Activated naive CD8-positive, alpha-beta T cell treated with anti-CD3 and anti-CD28 coated beads for 36 hours (primary cell): Measurements from ENCODE around the gene HEATR9. TPM values are rescaled to one million over a fixed set of nuclear protein-coding genes. Genes with fewer than 3 reads are reported as not detected.
A peak's percentile ranks its signal among the peaks of the same experiment; 100 is the strongest.

Source experiments
- DNase-seq: peaks from one replicate; pipeline ENCODE4 v3.0.0; 2021
- H3K27ac Mint-ChIP-seq: one replicate; pipeline ENCODE4 v1.8.0; 2022; ENCODE audit warnings: mild to moderate bottlenecking, moderate library complexity, mixed read lengths
- H3K27me3 Mint-ChIP-seq: one replicate; pipeline ENCODE4 v1.8.0; 2022; ENCODE audit warnings: mild to moderate bottlenecking, mixed read lengths
- H3K36me3 Mint-ChIP-seq: one replicate; pipeline ENCODE4 v1.8.0; 2021; ENCODE audit warnings: mild to moderate bottlenecking, mixed read lengths
- H3K4me1 Mint-ChIP-seq: one replicate; pipeline ENCODE4 v1.8.0; 2021; ENCODE audit warnings: mixed read lengths
- H3K4me3 Mint-ChIP-seq: one replicate; pipeline ENCODE4 v1.8.0; 2022; ENCODE audit warnings: mild to moderate bottlenecking, moderate library complexity, mixed read lengths
- H3K9me3 Mint-ChIP-seq: one replicate; pipeline ENCODE4 v1.8.0; 2022; ENCODE audit warnings: mixed read lengths
- total RNA-seq, 2 experiments: library from RNA; stranded (reverse); gene quantifications; one replicate each; pipeline ENCODE4 v1.2.3, GENCODE V29; 2021

HEATR9 gene
- total RNA-seq, 2 experiments from 2014 or later: 0.18 TPM; not detected in 1

- Mint-ChIP-seq H3K9me3 (no peaks in the 10 kb centered on the region), H3K27me3 (no peaks in the 10 kb centered on the region), H3K27ac (peak within 1 kb of the TSS; percentile 93), H3K4me3 (peak within 1 kb of the TSS; percentile 71), H3K36me3 (peaks cover 4% of the 10 kb centered on the region), H3K4me1 (peaks cover 49% of the 10 kb centered on the region)
- DNase-seq: peak; percentile 64
These were observed 11.3 kb upstream of the HEATR9 start, which contains the start of gene CCL5 for GRCh38 chr17:35879773-35880654. Gene CCL5, minus strand, starts transcription at chr17:35880360.

GRCh38 chr17:35878361-35878760, 9.7 kb upstream of the HEATR9 start:
- Mint-ChIP-seq H3K36me3 (peaks cover 4% of the 10 kb centered on the region), H3K4me1 (peaks cover 51% of the 10 kb centered on the region), H3K27me3 (no peaks in the 10 kb centered on the region), H3K9me3 (no peaks in the 10 kb centered on the region), H3K4me3 (peak overlapping the region; percentile 58), H3K27ac (peak overlapping the region; percentile 93)
- no peak for DNase-seq

- Mint-ChIP-seq H3K4me1 (peaks cover 51% of the 10 kb centered on the region), H3K9me3 (no peaks in the 10 kb centered on the region)
These were observed 8.8 kb upstream of the HEATR9 start for GRCh38 chr17:35877345-35878029.

GRCh38 chr17:35876534-35876933, 7.8 kb upstream of the HEATR9 start:
- Mint-ChIP-seq H3K36me3 (peaks cover 7% of the 10 kb centered on the region), H3K9me3 (no peaks in the 10 kb centered on the region), H3K4me3 (no peak overlapping the region), H3K27ac (peak overlapping the region; percentile 11), H3K4me1 (peaks cover 56% of the 10 kb centered on the region), H3K27me3 (no peaks in the 10 kb centered on the region)
- no peak for DNase-seq

More at GRCh38 chr17:35877345-35878029, 8.8 kb upstream of the HEATR9 start:
- no peak overlapping the region for H3K27ac Mint-ChIP-seq
- H3K27me3 Mint-ChIP-seq: no peaks in the 10 kb centered on the region
- H3K36me3 Mint-ChIP-seq: peaks cover 4% of the 10 kb centered on the region
- DNase-seq: no peak
- no peak overlapping the region for H3K4me3 Mint-ChIP-seq

GRCh38 chr17:35875800-35876139, 7.1 kb upstream of the HEATR9 start:
- Mint-ChIP-seq H3K27ac (peak overlapping the region; percentile 69), H3K36me3 (peaks cover 7% of the 10 kb centered on the region), H3K4me1 (peaks cover 57% of the 10 kb centered on the region), H3K9me3 (no peaks in the 10 kb centered on the region), H3K4me3 (peak overlapping the region; percentile 19), H3K27me3 (no peaks in the 10 kb centered on the region)
- DNase-seq: no peak

- Mint-ChIP-seq H3K4me3 (peak overlapping the region; percentile 19), H3K36me3 (peaks cover 7% of the 10 kb centered on the region), H3K9me3 (no peaks in the 10 kb centered on the region), H3K27me3 (no peaks in the 10 kb centered on the region), H3K27ac (peak overlapping the region; percentile 69), H3K4me1 (peaks cover 51% of the 10 kb centered on the region)
- DNase-seq: no peak
These were observed 6.5 kb upstream of the HEATR9 start for GRCh38 chr17:35875072-35875799.

- Mint-ChIP-seq H3K4me1 (peaks cover 33% of the 10 kb centered on the region), H3K9me3 (no peaks in the 10 kb centered on the region), H3K4me3 (no peak overlapping the region), H3K36me3 (peaks cover 4% of the 10 kb centered on the region), H3K27me3 (no peaks in the 10 kb centered on the region), H3K27ac (peak overlapping the region; percentile 26)
- DNase-seq: no peak
These were observed 3.7 kb upstream of the HEATR9 start for GRCh38 chr17:35872196-35872980.

GRCh38 chr17:35870906-35871819, 2.5 kb upstream of the HEATR9 start:
- peaks cover 29% of the 10 kb centered on the region for H3K4me1 Mint-ChIP-seq
- peak; percentile 14 for DNase-seq
- H3K27ac Mint-ChIP-seq: peak overlapping the region; percentile 14
- H3K27me3 Mint-ChIP-seq: no peaks in the 10 kb centered on the region
- peaks cover 5% of the 10 kb centered on the region for H3K36me3 Mint-ChIP-seq
- H3K4me3 Mint-ChIP-seq: no peak overlapping the region
- H3K9me3 Mint-ChIP-seq: no peaks in the 10 kb centered on the region

GRCh38 chr17:35867574-35867973, 1.1 kb downstream of the HEATR9 start:
- Mint-ChIP-seq H3K36me3 (peaks cover 5% of the 10 kb centered on the region), H3K4me3 (no peak overlapping the region), H3K27me3 (no peaks in the 10 kb centered on the region), H3K4me1 (peaks cover 30% of the 10 kb centered on the region), H3K27ac (no peak overlapping the region), H3K9me3 (no peaks in the 10 kb centered on the region)
- no peak for DNase-seq

GRCh38 chr17:35866341-35866950, 2.2 kb downstream of the HEATR9 start:
- H3K4me1 Mint-ChIP-seq: peaks cover 25% of the 10 kb centered on the region
- DNase-seq: no peak
- H3K9me3 Mint-ChIP-seq: no peaks in the 10 kb centered on the region
- H3K36me3 Mint-ChIP-seq: peaks cover 2% of the 10 kb centered on the region
- H3K4me3 Mint-ChIP-seq: no peak overlapping the region
- no peak overlapping the region for H3K27ac Mint-ChIP-seq
- no peaks in the 10 kb centered on the region for H3K27me3 Mint-ChIP-seq

GRCh38 chr17:35865412-35866340, 3.0 kb downstream of the HEATR9 start:
- Mint-ChIP-seq H3K27me3 (no peaks in the 10 kb centered on the region), H3K9me3 (no peaks in the 10 kb centered on the region), H3K4me3 (no peak overlapping the region), H3K4me1 (peaks cover 20% of the 10 kb centered on the region), H3K27ac (no peak overlapping the region), H3K36me3 (peaks cover 3% of the 10 kb centered on the region)
- DNase-seq: no peak

- H3K27ac Mint-ChIP-seq: no peak overlapping the region
- H3K36me3 Mint-ChIP-seq: peaks cover 3% of the 10 kb centered on the region
- H3K27me3 Mint-ChIP-seq: no peaks in the 10 kb centered on the region
- no peak for DNase-seq
- H3K4me3 Mint-ChIP-seq: no peak overlapping the region
- peaks cover 17% of the 10 kb centered on the region for H3K4me1 Mint-ChIP-seq
- no peaks in the 10 kb centered on the region for H3K9me3 Mint-ChIP-seq
These were observed 3.8 kb downstream of the HEATR9 start for GRCh38 chr17:35864853-35865252.
